Esophagus squamous epithelium (tissue), 4 donors: ENCODE measurements around the gene PAOX.

Source experiments
- POLR2A ChIP-seq, 4 donors: fragments of 450-650 bp; IDR thresholded peaks; one replicate each; pipeline ENCODE4 v1.6.1; 2017; ENCODE audit warnings: antibody characterized with exemption in 4 of 4, mild to moderate bottlenecking in 4 of 4, moderate library complexity in 3 of 4
- TF ChIP-seq, protein P1 (sequence below), 6 experiments: fragments of 450-650 bp in 4 of 6; fragments of 200-600 bp in 2 of 6; sonication (generic) in 2 of 6; IDR thresholded peaks; one replicate each; pipeline ENCODE4 v1.5.1; 2016 to 2019; ENCODE audit warnings: antibody characterized with exemption in 6 of 6, mild to moderate bottlenecking in 4 of 6, moderate library complexity in 4 of 6

DNA sequence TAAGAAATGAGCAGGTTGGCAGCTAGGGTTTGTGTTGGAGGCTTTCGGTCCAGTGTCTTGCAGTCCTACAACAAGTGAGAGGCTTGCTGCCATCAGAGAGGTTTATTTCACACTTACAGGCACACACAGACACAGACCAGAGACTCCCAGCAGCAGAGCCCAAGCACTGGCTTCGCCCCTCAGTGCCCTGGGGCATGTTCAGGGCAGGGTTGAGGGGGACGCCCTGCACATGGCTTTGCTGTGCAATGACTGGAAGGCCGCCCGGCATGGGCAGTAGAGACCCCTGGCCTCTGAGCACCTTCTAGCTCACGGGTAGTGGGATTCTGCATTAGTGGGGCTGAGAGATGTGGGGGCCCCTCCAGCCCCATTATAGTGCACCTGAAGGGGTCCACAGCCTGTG lies 41.5 kb downstream of the PAOX start:
- no peak for TF ChIP-seq POLR2A (IDR thresholded peaks at IDR 0.05)
- TF ChIP-seq, protein P1, sequence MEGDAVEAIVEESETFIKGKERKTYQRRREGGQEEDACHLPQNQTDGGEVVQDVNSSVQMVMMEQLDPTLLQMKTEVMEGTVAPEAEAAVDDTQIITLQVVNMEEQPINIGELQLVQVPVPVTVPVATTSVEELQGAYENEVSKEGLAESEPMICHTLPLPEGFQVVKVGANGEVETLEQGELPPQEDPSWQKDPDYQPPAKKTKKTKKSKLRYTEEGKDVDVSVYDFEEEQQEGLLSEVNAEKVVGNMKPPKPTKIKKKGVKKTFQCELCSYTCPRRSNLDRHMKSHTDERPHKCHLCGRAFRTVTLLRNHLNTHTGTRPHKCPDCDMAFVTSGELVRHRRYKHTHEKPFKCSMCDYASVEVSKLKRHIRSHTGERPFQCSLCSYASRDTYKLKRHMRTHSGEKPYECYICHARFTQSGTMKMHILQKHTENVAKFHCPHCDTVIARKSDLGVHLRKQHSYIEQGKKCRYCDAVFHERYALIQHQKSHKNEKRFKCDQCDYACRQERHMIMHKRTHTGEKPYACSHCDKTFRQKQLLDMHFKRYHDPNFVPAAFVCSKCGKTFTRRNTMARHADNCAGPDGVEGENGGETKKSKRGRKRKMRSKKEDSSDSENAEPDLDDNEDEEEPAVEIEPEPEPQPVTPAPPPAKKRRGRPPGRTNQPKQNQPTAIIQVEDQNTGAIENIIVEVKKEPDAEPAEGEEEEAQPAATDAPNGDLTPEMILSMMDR (IDR thresholded peaks at IDR 0.05), result no peak
